Anterior cingulate cortex (tissue), 58 donors: ENCODE measurements around the gene PNPLA8.
"Not testable (repeated sequence)": the region's sequence is repeated elsewhere in the genome, so short reads cannot be mapped to it uniquely, and the experiment has no call there.

ENCODE experiments used
- DNase-seq, 58 donors: peaks; one replicate each; lab custom pipeline; 2025; lab: John Stamatoyannopoulos, UW

Gene PNPLA8

GRCh38 chr7:108525985-108526767 is at the start of gene PNPLA8:
Gene PNPLA8 (minus strand): TSS chr7:108526135. CDS start chr7:108515491, 10,644 bp downstream.
- peak; percentile 96 to 100 (median 100) for DNase-seq

GRCh38 chr7:108575156-108575555 is 49.2 kb upstream of the PNPLA8 start:
- DNase-seq, result no peak

- DNase-seq, result no peak
Measured at GRCh38 chr7:108572480-108572879, 46.5 kb upstream of the PNPLA8 start.

- peak in 28 of 58 donors; percentile 10 to 74 (median 30) for DNase-seq
Measured at GRCh38 chr7:108570146-108570755, 44.3 kb upstream of the PNPLA8 start.

GRCh38 chr7:108569381-108570145 is 43.6 kb upstream of the PNPLA8 start, which contains the start of the genes DNAJB9 and THAP5:
Gene DNAJB9 (plus strand): TSS chr7:108569874. CDS start chr7:108571727, 1,853 bp downstream.
Gene THAP5 (minus strand): TSS chr7:108569706. CDS start chr7:108569569, 137 bp downstream.
- peak; percentile 91 to 100 (median 99) for DNase-seq

GRCh38 chr7:108568801-108569380 is 43.0 kb upstream of the PNPLA8 start:
- DNase-seq, result peak in 1 of 58 donors; percentile 33

GRCh38 chr7:108565987-108566386 is 40.1 kb upstream of the PNPLA8 start:
- DNase-seq, result no peak

- no peak for DNase-seq
Measured at GRCh38 chr7:108561047-108561619, 35.2 kb upstream of the PNPLA8 start.

- no peak for DNase-seq
Measured at GRCh38 chr7:108559253-108559652, 33.3 kb upstream of the PNPLA8 start.

- DNase-seq, result no peak
Measured at GRCh38 chr7:108557617-108558016, 31.7 kb upstream of the PNPLA8 start.

GRCh38 chr7:108557191-108557590 is 31.3 kb upstream of the PNPLA8 start:
- DNase-seq, result no peak

GRCh38 chr7:108556665-108557064 is 30.7 kb upstream of the PNPLA8 start:
- not testable (repeated sequence) for DNase-seq

- DNase-seq, result not testable (repeated sequence)
Measured at GRCh38 chr7:108548141-108548896, 22.4 kb upstream of the PNPLA8 start.

- DNase-seq, result no peak
Measured at GRCh38 chr7:108541478-108541877, 15.5 kb upstream of the PNPLA8 start.

GRCh38 chr7:108538685-108539084 is 12.8 kb upstream of the PNPLA8 start:
- DNase-seq, result not testable (repeated sequence)

- DNase-seq, result not testable (repeated sequence)
Measured at GRCh38 chr7:108538236-108538635, 12.3 kb upstream of the PNPLA8 start.

GRCh38 chr7:108537229-108537628 is 11.3 kb upstream of the PNPLA8 start:
- DNase-seq, result no peak

- DNase-seq, result no peak
Measured at GRCh38 chr7:108535744-108536143, 9.8 kb upstream of the PNPLA8 start.

GRCh38 chr7:108535257-108535656 is 9.3 kb upstream of the PNPLA8 start:
- no peak for DNase-seq
